Lower leg skin (tissue), 3 donors: Measurements from ENCODE around the gene BIK.

Source experiments
- POLR2A ChIP-seq, 2 donors: fragments of 450-650 bp; IDR thresholded peaks; one replicate each; pipeline ENCODE4 v1.6.1; 2016 to 2017; ENCODE audit warnings: antibody characterized with exemption in 2 of 2, mild to moderate bottlenecking in 1 of 2, moderate library complexity in 1 of 2
- TF ChIP-seq, protein P1 (sequence below), 3 donors: fragments of 450-650 bp; IDR thresholded peaks; one replicate each; pipeline ENCODE4 v1.5.1; 2016; ENCODE audit warnings: antibody characterized with exemption in 3 of 3, mild to moderate bottlenecking in 3 of 3, moderate library complexity in 2 of 3

DNA sequence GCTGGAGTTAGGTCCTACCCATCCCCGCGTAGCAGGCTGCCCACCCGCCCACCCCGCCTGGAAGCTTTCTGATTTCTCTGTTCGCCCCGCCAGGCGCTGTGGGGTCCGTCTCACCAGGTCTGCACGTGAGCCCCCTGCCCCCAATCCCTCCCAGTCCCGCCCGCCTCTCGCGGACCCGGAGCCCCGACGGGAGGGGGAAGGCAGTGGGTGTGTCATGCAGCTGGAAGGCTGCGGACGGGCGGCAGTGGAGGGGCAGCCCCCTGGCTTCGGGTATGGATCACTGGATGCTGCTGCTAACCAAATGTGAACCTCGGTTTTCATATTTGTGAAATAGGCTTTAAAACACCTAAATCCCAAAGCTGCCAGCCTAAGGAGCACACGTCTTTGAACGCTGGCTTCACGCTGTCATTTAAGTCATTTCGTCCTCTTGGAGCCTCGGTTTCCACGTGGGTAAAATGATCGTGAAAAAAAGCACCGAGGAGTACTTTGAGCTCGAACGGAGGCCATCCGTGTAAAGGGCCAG is 568 bp upstream of the BIK start:
- TF ChIP-seq, protein P1, sequence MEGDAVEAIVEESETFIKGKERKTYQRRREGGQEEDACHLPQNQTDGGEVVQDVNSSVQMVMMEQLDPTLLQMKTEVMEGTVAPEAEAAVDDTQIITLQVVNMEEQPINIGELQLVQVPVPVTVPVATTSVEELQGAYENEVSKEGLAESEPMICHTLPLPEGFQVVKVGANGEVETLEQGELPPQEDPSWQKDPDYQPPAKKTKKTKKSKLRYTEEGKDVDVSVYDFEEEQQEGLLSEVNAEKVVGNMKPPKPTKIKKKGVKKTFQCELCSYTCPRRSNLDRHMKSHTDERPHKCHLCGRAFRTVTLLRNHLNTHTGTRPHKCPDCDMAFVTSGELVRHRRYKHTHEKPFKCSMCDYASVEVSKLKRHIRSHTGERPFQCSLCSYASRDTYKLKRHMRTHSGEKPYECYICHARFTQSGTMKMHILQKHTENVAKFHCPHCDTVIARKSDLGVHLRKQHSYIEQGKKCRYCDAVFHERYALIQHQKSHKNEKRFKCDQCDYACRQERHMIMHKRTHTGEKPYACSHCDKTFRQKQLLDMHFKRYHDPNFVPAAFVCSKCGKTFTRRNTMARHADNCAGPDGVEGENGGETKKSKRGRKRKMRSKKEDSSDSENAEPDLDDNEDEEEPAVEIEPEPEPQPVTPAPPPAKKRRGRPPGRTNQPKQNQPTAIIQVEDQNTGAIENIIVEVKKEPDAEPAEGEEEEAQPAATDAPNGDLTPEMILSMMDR (IDR thresholded peaks at IDR 0.05), result no peak
- TF ChIP-seq POLR2A (IDR thresholded peaks at IDR 0.05), result no peak
